Stimulated activated CD4-positive, alpha-beta T cell treated with anti-CD3 and anti-CD28 coated beads, Interleukin-12 subunit alpha, Interleukin-12 subunit beta, amount 100 ng/mL, for 48 hours (primary cell): ENCODE results near the gene ITGA11.
"Not testable (repeated sequence)": the region's sequence is repeated elsewhere in the genome, so short reads cannot be mapped to it uniquely, and the experiment has no call there.

Source experiments
- DNase-seq, 3 donors: peaks; one replicate each; pipeline ENCODE4 v3.0.0-alpha.2; 2020; ENCODE audit warnings: low read depth in 2 of 3, low spot score in 1 of 3

The ITGA11 gene

DNA sequence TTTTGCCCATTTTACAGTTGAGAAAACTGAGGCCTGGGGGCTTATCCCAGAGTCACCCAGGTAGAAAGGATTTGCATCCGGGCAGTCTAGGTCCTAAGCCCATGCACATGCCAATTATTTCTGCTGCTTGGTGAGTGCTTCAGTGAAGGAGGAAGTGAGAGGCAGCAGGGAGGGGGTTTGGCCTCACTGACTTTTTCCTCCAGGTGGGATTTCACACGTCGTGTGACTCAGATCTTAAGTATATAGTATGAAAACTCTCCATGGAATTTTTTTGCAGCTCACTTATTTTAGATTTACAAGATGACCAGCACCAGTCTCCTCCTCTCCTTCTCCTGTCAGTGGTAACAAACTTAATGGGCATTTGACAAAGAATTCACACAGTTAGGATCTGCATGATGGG lies 4.6 kb downstream of the ITGA11 start:
- DNase-seq, result no peak

DNA sequence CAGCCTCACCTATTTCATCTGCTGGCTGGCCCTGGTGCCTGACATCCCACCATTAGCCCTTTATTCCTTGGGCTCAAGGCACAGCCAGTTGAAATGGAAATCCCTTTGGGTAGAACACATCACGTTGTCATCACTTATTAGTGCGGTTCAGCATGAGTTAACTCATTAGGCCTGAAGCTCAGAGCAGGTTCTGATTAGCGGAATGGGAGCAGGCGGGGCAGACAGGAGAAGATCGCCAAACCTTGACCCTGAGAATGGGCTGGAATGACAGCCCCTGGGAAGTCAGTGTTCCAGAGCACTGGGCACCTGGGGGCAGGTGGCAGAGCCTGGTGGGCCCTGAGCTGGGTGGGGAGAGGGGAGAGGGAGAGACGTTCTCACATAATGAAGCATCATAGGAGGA lies 5.8 kb downstream of the ITGA11 start:
- no peak for DNase-seq

DNA sequence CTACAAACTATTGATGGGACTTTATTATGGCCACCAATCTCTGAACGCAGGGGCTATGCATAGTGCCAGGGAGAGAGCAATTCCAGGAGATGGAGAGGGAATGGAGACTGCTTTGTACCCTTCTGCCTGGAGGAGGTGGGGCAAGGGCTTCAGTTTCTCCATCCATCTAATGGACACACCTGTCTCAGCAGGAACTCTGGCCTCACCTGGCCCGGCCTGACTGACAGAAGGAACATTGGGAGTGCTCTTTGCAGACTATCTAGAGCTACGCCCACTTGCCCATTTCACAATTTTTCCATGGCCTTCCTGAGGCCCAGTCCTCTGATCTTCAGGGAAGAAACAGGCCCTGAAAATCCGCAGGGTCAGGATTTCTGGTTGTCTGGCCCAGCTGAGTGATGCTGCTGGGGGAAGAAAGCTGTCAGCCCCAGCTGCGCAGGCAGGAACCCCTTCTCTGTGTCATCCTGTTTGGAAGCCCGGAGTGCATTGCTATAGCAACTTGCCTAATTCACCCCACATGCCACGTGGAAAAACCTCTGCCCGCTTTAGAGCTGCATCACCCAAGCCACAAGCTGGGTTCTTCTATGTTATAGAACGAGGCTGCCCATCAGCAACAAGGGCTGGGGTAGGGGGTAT lies 6.4 kb downstream of the ITGA11 start:
- no peak for DNase-seq

DNA sequence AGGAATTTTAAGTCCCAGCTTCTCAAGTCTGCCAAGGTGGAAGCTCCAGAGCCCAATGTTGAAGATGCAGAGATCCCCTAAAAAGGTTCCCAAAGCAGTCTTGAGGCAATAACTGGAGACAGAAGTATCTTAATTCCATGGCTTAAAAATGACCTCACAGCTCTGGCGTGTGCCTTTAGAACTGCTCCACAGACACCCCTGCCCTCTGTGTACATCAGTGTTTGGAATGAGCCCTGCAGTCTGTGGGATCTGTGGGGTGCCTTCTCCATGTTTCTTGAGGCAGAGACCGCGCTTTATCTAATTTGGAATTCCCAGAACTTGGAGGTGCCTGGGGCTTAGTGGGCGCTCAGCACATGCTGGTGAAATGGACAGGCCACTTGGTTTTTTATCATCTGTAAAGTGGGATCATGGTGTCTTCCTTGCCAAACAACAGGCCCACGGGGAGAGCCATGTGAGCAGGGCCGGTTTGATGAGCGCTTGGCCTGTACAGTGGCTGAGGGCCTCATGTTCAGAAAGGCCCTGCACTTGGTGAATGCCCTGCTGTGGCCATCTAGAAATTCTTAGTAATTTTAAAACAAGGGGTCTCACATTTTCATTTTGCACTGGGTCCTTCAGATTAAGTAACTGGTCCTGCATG lies 7.1 kb downstream of the ITGA11 start:
- DNase-seq, result no peak

- no peak for DNase-seq
These were observed 8.3 kb downstream of the ITGA11 start for GRCh38 chr15:68423359-68424296.

DNA sequence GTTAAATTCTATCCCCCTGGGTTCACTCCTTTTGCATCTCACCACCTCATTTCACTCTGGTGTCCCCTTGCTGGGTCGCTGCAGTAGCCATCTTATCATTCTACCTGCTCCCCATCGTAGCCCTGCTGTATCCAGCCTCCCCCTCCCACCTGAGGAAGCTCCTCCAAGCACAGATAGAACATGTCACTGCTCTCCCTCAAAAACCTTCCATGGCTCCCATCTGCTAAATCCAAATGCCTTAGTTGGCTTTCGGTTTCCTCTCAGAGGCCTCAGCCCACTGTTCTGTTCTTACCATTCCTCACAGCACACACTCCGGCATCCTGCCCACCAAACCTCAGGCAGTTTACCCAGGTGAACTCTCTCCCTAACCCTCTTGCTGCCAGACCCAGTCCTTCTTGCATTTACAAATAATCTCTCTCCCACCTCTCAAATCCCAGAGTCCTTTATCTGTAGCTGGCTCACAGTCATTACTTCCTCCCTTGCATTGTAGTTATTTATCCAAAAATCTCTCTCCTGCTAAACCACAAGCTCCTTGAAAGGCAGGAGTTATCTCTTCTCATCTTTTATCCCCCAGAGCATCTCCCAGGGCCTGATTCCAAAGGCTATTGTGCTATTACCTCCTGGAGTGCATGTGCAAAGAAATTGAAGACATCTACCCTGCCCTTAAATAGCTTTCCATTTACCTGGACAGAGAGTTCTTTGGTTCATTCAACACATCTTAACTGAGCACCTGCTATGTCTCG lies 9.4 kb downstream of the ITGA11 start:
- not testable (repeated sequence) for DNase-seq

DNA sequence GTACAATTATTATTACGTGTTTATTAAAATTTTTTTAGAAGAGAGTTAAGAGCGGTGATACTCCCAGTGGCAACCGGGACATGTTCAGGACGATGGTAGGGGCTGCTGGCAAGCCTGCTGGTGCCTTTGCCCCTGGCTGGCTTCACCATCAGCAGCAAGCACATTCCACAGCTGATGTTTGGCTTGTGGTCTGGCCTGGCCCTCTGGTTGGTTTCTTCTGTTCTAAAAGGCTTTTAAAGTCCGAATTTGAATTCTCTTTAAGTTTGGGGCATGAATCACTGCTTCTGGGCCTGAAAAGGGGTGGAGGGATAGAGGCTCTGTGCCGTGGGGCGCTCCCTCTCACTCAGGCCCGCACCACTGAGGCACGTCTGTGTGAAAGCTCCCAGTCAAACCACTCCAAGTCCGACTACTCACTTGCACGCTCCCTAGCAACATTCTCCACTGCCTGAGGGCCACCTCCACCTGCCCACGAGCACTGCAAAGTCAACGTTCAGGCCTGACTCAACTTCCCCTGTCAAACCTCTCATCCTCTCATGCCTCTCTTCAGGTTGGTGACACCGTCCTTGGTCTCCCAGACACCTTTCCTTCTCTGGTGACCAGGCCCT lies 10.1 kb downstream of the ITGA11 start:
- DNase-seq, result no peak

DNA sequence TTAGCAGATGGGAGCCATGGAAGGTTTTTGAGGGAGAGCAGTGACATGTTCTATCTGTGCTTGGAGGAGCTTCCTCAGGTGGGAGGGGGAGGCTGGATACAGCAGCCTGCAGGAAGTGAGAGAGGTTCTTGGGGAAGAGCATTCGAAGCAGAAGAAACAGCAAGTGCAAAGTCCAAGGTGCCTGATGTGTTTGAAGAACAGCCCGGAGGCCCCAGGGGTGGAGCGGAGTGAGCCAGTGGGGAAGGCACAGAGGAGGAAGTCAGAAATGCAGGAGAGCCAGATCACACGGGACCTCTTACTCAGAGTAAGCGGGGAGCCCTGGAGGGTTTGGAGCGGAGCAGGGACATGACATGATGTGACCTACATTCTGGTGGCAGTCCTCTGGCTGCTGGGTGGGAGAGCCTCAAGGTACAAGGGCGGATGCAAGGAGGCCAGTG lies 10.8 kb downstream of the ITGA11 start:
- no peak for DNase-seq

DNA sequence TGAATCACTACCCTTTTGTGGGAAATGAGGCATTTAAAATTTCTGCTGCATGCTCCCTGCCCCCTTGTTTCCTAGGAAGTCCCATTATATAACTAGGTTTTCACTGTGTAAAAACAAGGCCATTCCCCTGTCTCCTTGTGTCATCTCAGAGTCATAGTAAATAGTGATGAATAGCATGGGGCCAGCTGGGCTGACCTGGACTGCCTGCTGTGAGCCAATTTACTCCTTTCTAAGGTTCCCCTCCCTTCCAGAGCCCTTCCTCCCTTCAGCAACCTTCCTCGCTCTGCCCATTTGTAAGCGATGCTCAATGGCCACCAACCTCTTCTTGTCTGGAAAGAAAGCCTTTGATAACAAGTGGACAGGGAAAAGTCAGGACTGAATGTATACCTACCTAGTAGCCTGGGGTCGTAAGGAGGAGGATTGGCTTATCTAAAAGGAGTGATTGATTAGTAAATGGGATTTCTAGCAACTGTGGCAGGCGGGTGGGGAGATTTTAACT lies 11.7 kb downstream of the ITGA11 start:
- no peak for DNase-seq

GRCh38 chr15:68419301-68420175 lies 12.4 kb downstream of the ITGA11 start:
- DNase-seq, result no peak

- no peak for DNase-seq
These were observed 13.3 kb downstream of the ITGA11 start for GRCh38 chr15:68418611-68419161.

GRCh38 chr15:68417897-68418296 lies 14.1 kb downstream of the ITGA11 start:
- DNase-seq, result no peak

- DNase-seq, result no peak
These were observed 14.9 kb downstream of the ITGA11 start for GRCh38 chr15:68417051-68417450.

GRCh38 chr15:68416158-68416535 lies 15.8 kb downstream of the ITGA11 start:
- no peak for DNase-seq

GRCh38 chr15:68415501-68416157 lies 16.3 kb downstream of the ITGA11 start:
- DNase-seq, result no peak

- DNase-seq, result no peak
These were observed 16.9 kb downstream of the ITGA11 start for GRCh38 chr15:68415061-68415460.

DNA sequence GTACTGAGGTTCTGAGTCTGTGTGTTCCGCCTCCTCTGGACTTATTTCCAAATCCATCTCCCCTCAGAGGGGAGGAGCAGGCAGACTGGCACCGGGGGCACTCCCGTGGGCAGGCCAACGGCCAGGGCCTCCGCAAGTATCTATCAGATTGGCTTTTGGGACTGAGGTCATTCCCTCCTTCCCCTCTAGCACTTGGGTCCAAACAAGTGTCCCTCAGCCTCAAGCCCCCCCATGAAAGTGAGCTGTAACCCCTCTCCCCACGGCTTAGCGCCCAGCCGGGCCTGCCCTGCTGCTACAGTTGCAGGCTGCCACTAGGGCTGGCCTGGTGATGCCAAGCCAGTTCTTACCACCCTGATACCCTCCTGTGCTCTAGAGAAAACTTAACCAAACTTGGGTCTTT lies 17.4 kb downstream of the ITGA11 start:
- DNase-seq, result no peak

- no peak for DNase-seq
These were observed 17.8 kb downstream of the ITGA11 start for GRCh38 chr15:68414206-68414555.
